HepG2 (cell line): ENCODE data around the gene EXOC3L2. TPM values are rescaled to one million over a fixed set of nuclear protein-coding genes. Genes with fewer than 3 reads are reported as not detected.

Experiments used
- CREB3 ChIP-seq: sonication (generic); formaldehyde crosslinking; IDR thresholded peaks from 2 replicates; pipeline ENCODE4 v1.5.0; 2020; ENCODE audit warnings: missing genetic modification reagents
- FOXA3 ChIP-seq: IDR thresholded peaks from 2 replicates; pipeline ENCODE4 v1.6.1; 2016; ENCODE audit warnings: missing genetic modification reagents, missing compliant biosample characterization
- HMG20B ChIP-seq: conservative IDR thresholded peaks from 2 replicates; pipeline ENCODE4 v1.6.1; 2016; ENCODE audit warnings: missing genetic modification reagents, missing compliant biosample characterization
- IRX3 ChIP-seq: sonication (generic); formaldehyde crosslinking; IDR thresholded peaks from 2 replicates; pipeline ENCODE4 v1.8.1; 2023; ENCODE audit warnings: mild to moderate bottlenecking, low read depth, missing genetic modification reagents, borderline replicate concordance
- JUND ChIP-seq: sonication (generic); formaldehyde crosslinking; IDR thresholded peaks from 2 replicates; pipeline ENCODE4 v1.8.0; 2022; ENCODE audit warnings: mild to moderate bottlenecking, missing genetic modification reagents
- KLF9 ChIP-seq: IDR thresholded peaks from 2 replicates; pipeline ENCODE4 v1.6.1; 2016; ENCODE audit warnings: low read depth
- MAFK ChIP-seq, 2 experiments: IDR thresholded peaks in 1 of 2; conservative IDR thresholded peaks in 1 of 2; 2 replicates each; pipeline ENCODE4 v1.6.1; 2011; ENCODE audit warnings: improper control_type of control experiment in 2 of 2, low read length in 2 of 2
- MBNL3 ChIP-seq: fragments of 250-450 bp; sonication (Bioruptor Pico); conservative IDR thresholded peaks from 2 replicates; pipeline ENCODE4 v1.8.0; 2022; ENCODE audit warnings: mild to moderate bottlenecking, inconsistent platforms
- MEIS2 ChIP-seq: sonication (generic); formaldehyde crosslinking; IDR thresholded peaks from 2 replicates; pipeline ENCODE4 v1.9.0; 2021; ENCODE audit warnings: mild to moderate bottlenecking, missing genetic modification reagents
- MIXL1 ChIP-seq: IDR thresholded peaks from 2 replicates; pipeline ENCODE4 v1.6.1; 2016
- SMYD3 ChIP-seq: sonication (generic); formaldehyde crosslinking; IDR thresholded peaks from 2 replicates; pipeline ENCODE4 v1.8.1; 2023; ENCODE audit warnings: mild to moderate bottlenecking, missing genetic modification reagents
- TSC22D2 ChIP-seq: sonication (generic); formaldehyde crosslinking; IDR thresholded peaks from 2 replicates; pipeline ENCODE4 v1.5.1; 2020; ENCODE audit warnings: missing genetic modification reagents, mild to moderate bottlenecking, borderline replicate concordance
- ZBTB43 ChIP-seq: sonication (generic); formaldehyde crosslinking; conservative IDR thresholded peaks from 2 replicates; pipeline ENCODE4 v1.4.0; 2020; ENCODE audit warnings: missing genetic modification reagents
- ZFP1 ChIP-seq: IDR thresholded peaks from 2 replicates; pipeline ENCODE4 v1.6.1; 2016
- ZMYM2 ChIP-seq: sonication (generic); formaldehyde crosslinking; IDR thresholded peaks from 2 replicates; pipeline ENCODE4 v1.8.0; 2022; ENCODE audit warnings: mild to moderate bottlenecking, missing genetic modification reagents
- ZNF30 ChIP-seq: sonication (generic); formaldehyde crosslinking; IDR thresholded peaks from 2 replicates; pipeline ENCODE4 v1.5.0; 2020; ENCODE audit warnings: mild to moderate bottlenecking, missing genetic modification reagents
- ZNF451 ChIP-seq: sonication (generic); formaldehyde crosslinking; IDR thresholded peaks from 2 replicates; pipeline ENCODE4 v1.5.0; 2020; ENCODE audit warnings: mild to moderate bottlenecking, missing genetic modification reagents
- ZNF839 ChIP-seq: sonication (generic); formaldehyde crosslinking; IDR thresholded peaks from 2 replicates; pipeline ENCODE4 v1.4.0; 2020; ENCODE audit warnings: missing genetic modification reagents, mild to moderate bottlenecking, borderline replicate concordance
- polyA plus RNA-seq, 8 experiments: library from polyadenylated mRNA; depleted of rRNA in 3 of 8; stranded (reverse) in 7 of 8; unstranded in 1 of 8; fragments of >200 nt; fragmentation: Illumina TruSeq in 4 of 8; extraction: Trizol in 4 of 8; gene quantifications; 2 replicates each; pipeline versions ENCODE4 v1.2.1 to v1.2.3, GENCODE V29; 2011 to 2016; ENCODE audit warnings: low read depth in 4 of 8, missing spikeins in 1 of 8, mixed read lengths in 1 of 8; ENCODE audit not compliant: insufficient read depth in 1 of 8
- total RNA-seq, 5 experiments: library from RNA; depleted of rRNA; stranded (reverse); fragments of >200 nt; fragmentation: Illumina TruSeq; extraction: Trizol; gene quantifications; 2 replicates each; pipeline ENCODE4 v1.2.3, GENCODE V29; 2016; ENCODE audit warnings: low read depth in 1 of 5
- TF ChIP-seq, protein P1 (sequence below), 2 experiments: fragments of 450-650 bp in 1 of 2; sonication (generic) in 1 of 2; formaldehyde crosslinking; IDR thresholded peaks; 2 replicates each; pipeline versions ENCODE4 v1.5.0 to v1.8.0; 2020 to 2022; ENCODE audit warnings: mild to moderate bottlenecking in 1 of 2, missing genetic modification reagents in 1 of 2
- TF ChIP-seq, protein P2 (sequence below): sonication (generic); formaldehyde crosslinking; IDR thresholded peaks from 2 replicates; pipeline ENCODE4 v1.8.1; 2022; ENCODE audit warnings: mild to moderate bottlenecking, missing genetic modification reagents

The EXOC3L2 gene
- total and polyA plus RNA-seq, 2 of the 13 experiments (the other 11 are each of a cell fraction or from before 2014, with no cell fraction given) = 0.21 TPM; not detected in 1

- TF ChIP-seq, protein P1, sequence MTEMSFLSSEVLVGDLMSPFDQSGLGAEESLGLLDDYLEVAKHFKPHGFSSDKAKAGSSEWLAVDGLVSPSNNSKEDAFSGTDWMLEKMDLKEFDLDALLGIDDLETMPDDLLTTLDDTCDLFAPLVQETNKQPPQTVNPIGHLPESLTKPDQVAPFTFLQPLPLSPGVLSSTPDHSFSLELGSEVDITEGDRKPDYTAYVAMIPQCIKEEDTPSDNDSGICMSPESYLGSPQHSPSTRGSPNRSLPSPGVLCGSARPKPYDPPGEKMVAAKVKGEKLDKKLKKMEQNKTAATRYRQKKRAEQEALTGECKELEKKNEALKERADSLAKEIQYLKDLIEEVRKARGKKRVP (CRISPR knock-in tag; IDR thresholded peaks at IDR 0.05) = peak in 1 of 2 experiments; percentile 46; a peak in 1 of 4 replicates
- TF ChIP-seq SMYD3 (CRISPR knock-in tag) (no peak), MBNL3 (CRISPR knock-in tag) (no peak), ZNF839 (CRISPR knock-in tag) (no peak), MEIS2 (no peak), JUND (no peak), FOXA3 (CRISPR knock-in tag) (peak; percentile 73), IRX3 (CRISPR knock-in tag) (no peak), ZFP1 (no peak), ZNF451 (CRISPR knock-in tag) (no peak), ZNF30 (CRISPR knock-in tag) (no peak), KLF9 (CRISPR knock-in tag) (no peak), HMG20B (CRISPR knock-in tag) (no peak), ZBTB43 (CRISPR knock-in tag) (0 out of 2 replicates have a peak, but pooled peaks have one; percentile 31), MIXL1 (peak; percentile 81), TSC22D2 (CRISPR knock-in tag) (no peak), CREB3 (CRISPR knock-in tag) (no peak), MAFK (conservative IDR thresholded peaks at IDR 0.05 in 1 of 2, IDR thresholded peaks at IDR 0.05 in 1 of 2; ENCODE audit: low read length in 2 of 2) (no peak), ZMYM2 (CRISPR knock-in tag) (no peak)
- TF ChIP-seq, protein P2, sequence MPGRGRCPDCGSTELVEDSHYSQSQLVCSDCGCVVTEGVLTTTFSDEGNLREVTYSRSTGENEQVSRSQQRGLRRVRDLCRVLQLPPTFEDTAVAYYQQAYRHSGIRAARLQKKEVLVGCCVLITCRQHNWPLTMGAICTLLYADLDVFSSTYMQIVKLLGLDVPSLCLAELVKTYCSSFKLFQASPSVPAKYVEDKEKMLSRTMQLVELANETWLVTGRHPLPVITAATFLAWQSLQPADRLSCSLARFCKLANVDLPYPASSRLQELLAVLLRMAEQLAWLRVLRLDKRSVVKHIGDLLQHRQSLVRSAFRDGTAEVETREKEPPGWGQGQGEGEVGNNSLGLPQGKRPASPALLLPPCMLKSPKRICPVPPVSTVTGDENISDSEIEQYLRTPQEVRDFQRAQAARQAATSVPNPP (CRISPR knock-in tag) = no peak
Measured at GRCh38 chr19:45171211-45171623, 74.0 kb downstream of the EXOC3L2 start (continued).
